Measurements from ENCODE around the gene SPOCK1.

Gene SPOCK1

GRCh38 chr5:137055271-137055872 lies 443.8 kb downstream of the SPOCK1 start:
- Mint-ChIP-seq H3K27me3 (ENCODE audit: low read depth) (no peaks in the 10 kb centered on the region), H3K27ac (no peak overlapping the region), H3K4me3 (no peak overlapping the region), H3K9me3 (no peaks in the 10 kb centered on the region), H3K4me1 (ENCODE audit: low read depth) (no peaks in the 10 kb centered on the region), H3K36me3 (ENCODE audit: low read depth) (no peaks in the 10 kb centered on the region)
- no peak for DNase-seq (ENCODE audit: low spot score)

- no peak for DNase-seq (ENCODE audit: low spot score)
- Mint-ChIP-seq H3K27me3 (ENCODE audit: low read depth) (no peaks in the 10 kb centered on the region), H3K4me1 (ENCODE audit: low read depth) (no peaks in the 10 kb centered on the region), H3K36me3 (ENCODE audit: low read depth) (no peaks in the 10 kb centered on the region), H3K9me3 (no peaks in the 10 kb centered on the region), H3K27ac (no peak overlapping the region), H3K4me3 (no peak overlapping the region)
Measured at GRCh38 chr5:137054792-137055191, 444.3 kb downstream of the SPOCK1 start.

- H3K27ac Mint-ChIP-seq, result no peak overlapping the region
- H3K4me3 Mint-ChIP-seq, result no peak overlapping the region
- DNase-seq (ENCODE audit: low spot score), result no peak
- H3K36me3 Mint-ChIP-seq (ENCODE audit: low read depth), result no peaks in the 10 kb centered on the region
- H3K9me3 Mint-ChIP-seq, result no peaks in the 10 kb centered on the region
- H3K4me1 Mint-ChIP-seq (ENCODE audit: low read depth), result no peaks in the 10 kb centered on the region
- no peaks in the 10 kb centered on the region for H3K27me3 Mint-ChIP-seq (ENCODE audit: low read depth)
Measured at GRCh38 chr5:137054335-137054734, 444.8 kb downstream of the SPOCK1 start.

GRCh38 chr5:137051161-137051560 lies 448.0 kb downstream of the SPOCK1 start:
- Mint-ChIP-seq H3K27me3 (ENCODE audit: low read depth) (no peaks in the 10 kb centered on the region), H3K27ac (no peak overlapping the region), H3K4me3 (no peak overlapping the region), H3K4me1 (ENCODE audit: low read depth) (no peaks in the 10 kb centered on the region), H3K9me3 (no peaks in the 10 kb centered on the region), H3K36me3 (ENCODE audit: low read depth) (no peaks in the 10 kb centered on the region)
- no peak for DNase-seq (ENCODE audit: low spot score)

- no peak overlapping the region for H3K27ac Mint-ChIP-seq
- no peaks in the 10 kb centered on the region for H3K27me3 Mint-ChIP-seq (ENCODE audit: low read depth)
- no peak overlapping the region for H3K4me3 Mint-ChIP-seq
- no peak for DNase-seq (ENCODE audit: low spot score)
- H3K4me1 Mint-ChIP-seq (ENCODE audit: low read depth), result no peaks in the 10 kb centered on the region
- peaks cover 5% of the 10 kb centered on the region for H3K9me3 Mint-ChIP-seq
- H3K36me3 Mint-ChIP-seq (ENCODE audit: low read depth), result no peaks in the 10 kb centered on the region
Measured at GRCh38 chr5:137040641-137041340, 458.3 kb downstream of the SPOCK1 start.

- H3K4me3 Mint-ChIP-seq, result no peak overlapping the region
- no peaks in the 10 kb centered on the region for H3K27me3 Mint-ChIP-seq (ENCODE audit: low read depth)
- peaks cover 5% of the 10 kb centered on the region for H3K9me3 Mint-ChIP-seq
- DNase-seq (ENCODE audit: low spot score), result no peak
- no peak overlapping the region for H3K27ac Mint-ChIP-seq
- no peaks in the 10 kb centered on the region for H3K4me1 Mint-ChIP-seq (ENCODE audit: low read depth)
- H3K36me3 Mint-ChIP-seq (ENCODE audit: low read depth), result no peaks in the 10 kb centered on the region
Measured at GRCh38 chr5:137040024-137040423, 459.1 kb downstream of the SPOCK1 start.

GRCh38 chr5:137037848-137038247 lies 461.3 kb downstream of the SPOCK1 start:
- H3K9me3 Mint-ChIP-seq, result no peaks in the 10 kb centered on the region
- no peaks in the 10 kb centered on the region for H3K27me3 Mint-ChIP-seq (ENCODE audit: low read depth)
- H3K4me3 Mint-ChIP-seq, result no peak overlapping the region
- DNase-seq (ENCODE audit: low spot score), result no peak
- no peaks in the 10 kb centered on the region for H3K4me1 Mint-ChIP-seq (ENCODE audit: low read depth)
- H3K36me3 Mint-ChIP-seq (ENCODE audit: low read depth), result no peaks in the 10 kb centered on the region
- no peak overlapping the region for H3K27ac Mint-ChIP-seq

- Mint-ChIP-seq H3K9me3 (no peaks in the 10 kb centered on the region), H3K27me3 (ENCODE audit: low read depth) (no peaks in the 10 kb centered on the region), H3K4me1 (ENCODE audit: low read depth) (no peaks in the 10 kb centered on the region), H3K36me3 (ENCODE audit: low read depth) (no peaks in the 10 kb centered on the region), H3K4me3 (no peak overlapping the region), H3K27ac (no peak overlapping the region)
- no peak for DNase-seq (ENCODE audit: low spot score)
Measured at GRCh38 chr5:137036640-137037039, 462.5 kb downstream of the SPOCK1 start.

GRCh38 chr5:137035480-137035878 lies 463.6 kb downstream of the SPOCK1 start:
- no peak overlapping the region for H3K27ac Mint-ChIP-seq

GRCh38 chr5:137034764-137035479 lies 464.2 kb downstream of the SPOCK1 start:
- no peaks in the 10 kb centered on the region for H3K36me3 Mint-ChIP-seq (ENCODE audit: low read depth)
- no peak overlapping the region for H3K27ac Mint-ChIP-seq
- H3K4me3 Mint-ChIP-seq, result no peak overlapping the region
- no peaks in the 10 kb centered on the region for H3K4me1 Mint-ChIP-seq (ENCODE audit: low read depth)
- H3K27me3 Mint-ChIP-seq (ENCODE audit: low read depth), result no peaks in the 10 kb centered on the region
- H3K9me3 Mint-ChIP-seq, result no peaks in the 10 kb centered on the region
- DNase-seq (ENCODE audit: low spot score), result no peak

More at GRCh38 chr5:137035480-137035878, 463.6 kb downstream of the SPOCK1 start:
- H3K9me3 Mint-ChIP-seq, result no peaks in the 10 kb centered on the region
- no peaks in the 10 kb centered on the region for H3K27me3 Mint-ChIP-seq (ENCODE audit: low read depth)
- H3K36me3 Mint-ChIP-seq (ENCODE audit: low read depth), result no peaks in the 10 kb centered on the region
- no peak overlapping the region for H3K4me3 Mint-ChIP-seq
- no peak for DNase-seq (ENCODE audit: low spot score)
- H3K4me1 Mint-ChIP-seq (ENCODE audit: low read depth), result no peaks in the 10 kb centered on the region

- no peak for DNase-seq (ENCODE audit: low spot score)
- no peaks in the 10 kb centered on the region for H3K9me3 Mint-ChIP-seq
- H3K4me3 Mint-ChIP-seq, result no peak overlapping the region
- no peak overlapping the region for H3K27ac Mint-ChIP-seq
- no peaks in the 10 kb centered on the region for H3K36me3 Mint-ChIP-seq (ENCODE audit: low read depth)
- H3K27me3 Mint-ChIP-seq (ENCODE audit: low read depth), result no peaks in the 10 kb centered on the region
- no peaks in the 10 kb centered on the region for H3K4me1 Mint-ChIP-seq (ENCODE audit: low read depth)
Measured at GRCh38 chr5:137034213-137034612, 464.9 kb downstream of the SPOCK1 start.

GRCh38 chr5:137032929-137033328 lies 466.2 kb downstream of the SPOCK1 start:
- Mint-ChIP-seq H3K4me1 (ENCODE audit: low read depth) (no peaks in the 10 kb centered on the region), H3K27ac (no peak overlapping the region), H3K9me3 (no peaks in the 10 kb centered on the region), H3K4me3 (no peak overlapping the region), H3K36me3 (ENCODE audit: low read depth) (no peaks in the 10 kb centered on the region), H3K27me3 (ENCODE audit: low read depth) (no peaks in the 10 kb centered on the region)
- no peak for DNase-seq (ENCODE audit: low spot score)

- no peaks in the 10 kb centered on the region for H3K27me3 Mint-ChIP-seq (ENCODE audit: low read depth)
- no peak overlapping the region for H3K27ac Mint-ChIP-seq
- no peaks in the 10 kb centered on the region for H3K9me3 Mint-ChIP-seq
- no peak overlapping the region for H3K4me3 Mint-ChIP-seq
- no peak for DNase-seq (ENCODE audit: low spot score)
- H3K4me1 Mint-ChIP-seq (ENCODE audit: low read depth), result no peaks in the 10 kb centered on the region
- H3K36me3 Mint-ChIP-seq (ENCODE audit: low read depth), result no peaks in the 10 kb centered on the region
Measured at GRCh38 chr5:137027758-137028157, 471.4 kb downstream of the SPOCK1 start.

- no peaks in the 10 kb centered on the region for H3K4me1 Mint-ChIP-seq (ENCODE audit: low read depth)
Measured at GRCh38 chr5:137026296-137026695, 472.8 kb downstream of the SPOCK1 start.

More at GRCh38 chr5:137026296-137026695, 472.8 kb downstream of the SPOCK1 start:
- Mint-ChIP-seq H3K27me3 (ENCODE audit: low read depth) (no peaks in the 10 kb centered on the region), H3K4me3 (no peak overlapping the region), H3K9me3 (no peaks in the 10 kb centered on the region), H3K27ac (no peak overlapping the region), H3K36me3 (ENCODE audit: low read depth) (no peaks in the 10 kb centered on the region)
- no peak for DNase-seq (ENCODE audit: low spot score)

Measured in T-helper 2 cell treated with Interferon-gamma antibody and Interleukin-4, amounts not matched to agents 5 μg/mL and 100 μg/mL, for 36 hours (primary cell).